Natural killer cell (primary cell): ENCODE measurements around the gene SHC4. TPM values are rescaled to one million over a fixed set of nuclear protein-coding genes. Genes with fewer than 3 reads are reported as not detected.

ENCODE experiments used
- ATAC-seq, 3 donors: fragments of 150-1000 bp in 2 of 3; fragments of 200-7000 bp in 1 of 3; cut with Tn5 transposase; 1 replicate in 1 of 3; 2 replicates in 2 of 3; pipeline ENCODE4 v1.10.0; 2021; ENCODE audit warnings: mild to moderate bottlenecking in 2 of 3, moderate library complexity in 2 of 3
- DNase-seq, 2 donors: peaks; one replicate each; pipeline versions ENCODE4 v3.0.0 to v3.0.0-alpha.2; 2013 to 2021; ENCODE audit warnings: mixed read lengths in 1 of 2
- H3K27ac ChIP-seq: one replicate; pipeline ENCODE4 v1.5.1; 2013; ENCODE audit warnings: mild to moderate bottlenecking, low read length
- H3K27me3 ChIP-seq: one replicate; pipeline ENCODE4 v1.6.1; 2013; ENCODE audit warnings: low read length; ENCODE audit not compliant: control insufficient read depth, insufficient read depth
- H3K36me3 ChIP-seq: one replicate; pipeline ENCODE4 v1.6.1; 2013; ENCODE audit warnings: low read length; ENCODE audit not compliant: control insufficient read depth, insufficient read depth
- H3K4me1 ChIP-seq: one replicate; pipeline ENCODE4 v1.6.1; 2013; ENCODE audit warnings: low read length; ENCODE audit not compliant: control insufficient read depth, insufficient read depth
- H3K4me3 ChIP-seq: one replicate; pipeline ENCODE4 v1.5.1; 2013; ENCODE audit warnings: low read length
- H3K9me3 ChIP-seq: one replicate; pipeline ENCODE4 v1.6.1; 2013; ENCODE audit warnings: low read length; ENCODE audit not compliant: control insufficient read depth, insufficient read depth
- H3K27ac Mint-ChIP-seq, 2 donors: one replicate each; pipeline ENCODE4 v1.8.0; 2022; ENCODE audit warnings: mild to moderate bottlenecking in 2 of 2, mixed read lengths in 2 of 2, moderate library complexity in 1 of 2
- H3K27me3 Mint-ChIP-seq, 2 donors: one replicate each; pipeline ENCODE4 v1.8.0; 2022; ENCODE audit warnings: low read depth in 2 of 2, mixed read lengths in 2 of 2
- H3K36me3 Mint-ChIP-seq: one replicate; pipeline ENCODE4 v1.8.0; 2022; ENCODE audit warnings: mixed read lengths
- H3K4me1 Mint-ChIP-seq, 2 donors: one replicate each; pipeline ENCODE4 v1.8.0; 2022; ENCODE audit warnings: mixed read lengths in 2 of 2
- H3K4me3 Mint-ChIP-seq: one replicate; pipeline ENCODE4 v1.8.0; 2022; ENCODE audit warnings: mild to moderate bottlenecking, moderate library complexity, mixed read lengths
- H3K9me3 Mint-ChIP-seq, 2 donors: one replicate each; pipeline ENCODE4 v1.8.0; 2022; ENCODE audit warnings: mixed read lengths in 2 of 2
- CTCF ChIP-seq: fragments of 200-600 bp; IDR thresholded peaks from one replicate; pipeline ENCODE4 v1.8.0; 2022; ENCODE audit warnings: antibody characterized with exemption
- WGBS: methylation state at CpG from one replicate; pipeline ENCODE4 v1.1.7; 2013; ENCODE audit warnings: missing lambda C conversion rate; ENCODE audit not compliant: insufficient coverage; 5-methylcytosine and 5-hydroxymethylcytosine counted together
- intact Hi-C: fragments of 100-400 bp; cut with micrococcal nuclease; formaldehyde crosslinking; loops from one replicate; pipeline ENCODE4 v1.14.2; 2022
- total RNA-seq, 4 donors: library from RNA; stranded (reverse); fragments of 120-200 nt in 1 of 4; gene quantifications; one replicate each; pipeline versions ENCODE4 v1.2.3 to v1.2.4, GENCODE V29; 2013 to 2022

Gene SHC4
- total RNA-seq, 3 donors from 2014 or later (not counting 1 experiment from before 2014, with no cell fraction given), result 0.19 to 0.43 (median 0.20) TPM

- TF ChIP-seq CTCF, result no peak
- H3K27me3 Mint-ChIP-seq, result peaks cover 17 to 35% of the 10 kb centered on the region in 2 donors
- no peaks in the 10 kb centered on the region for H3K9me3 Mint-ChIP-seq
- H3K4me1 Mint-ChIP-seq, result no peaks in the 10 kb centered on the region
- no peak overlapping the region for H3K27ac Mint-ChIP-seq
- no peaks in the 10 kb centered on the region for H3K36me3 ChIP-seq
- DNase-seq (no peak), ATAC-seq (no peak)
- H3K27ac ChIP-seq, result no peak overlapping the region
- H3K4me1 ChIP-seq, result no peaks in the 10 kb centered on the region
- 88% methylated on average over 3 of the region's 3 CpGs for WGBS
- no peaks in the 10 kb centered on the region for H3K9me3 ChIP-seq
- intact Hi-C loops, result no loop called here
- no peaks in the 10 kb centered on the region for H3K27me3 ChIP-seq
- H3K4me3 Mint-ChIP-seq, result no peak overlapping the region
- H3K4me3 ChIP-seq, result no peak overlapping the region
- H3K36me3 Mint-ChIP-seq, result no peaks in the 10 kb centered on the region
These were observed 47.0 kb downstream of the SHC4 start for GRCh38 chr15:48916721-48917120.

- no peaks in the 10 kb centered on the region for H3K4me1 Mint-ChIP-seq
- no peak overlapping the region for H3K27ac ChIP-seq
- no peaks in the 10 kb centered on the region for H3K27me3 ChIP-seq
- no peak overlapping the region for H3K27ac Mint-ChIP-seq
- H3K27me3 Mint-ChIP-seq, result peaks cover 22 to 41% of the 10 kb centered on the region in 2 donors
- no peaks in the 10 kb centered on the region for H3K36me3 Mint-ChIP-seq
- DNase-seq, result no peak
- H3K9me3 Mint-ChIP-seq, result no peaks in the 10 kb centered on the region
- no peaks in the 10 kb centered on the region for H3K4me1 ChIP-seq
- H3K4me3 ChIP-seq, result no peak overlapping the region
- ATAC-seq, result no peak
- no peaks in the 10 kb centered on the region for H3K9me3 ChIP-seq
- intact Hi-C loops, result no loop called here
- 91% methylated on average over 3 of the region's 3 CpGs for WGBS
- TF ChIP-seq CTCF, result no peak
- H3K4me3 Mint-ChIP-seq, result no peak overlapping the region
- no peaks in the 10 kb centered on the region for H3K36me3 ChIP-seq
These were observed 47.9 kb downstream of the SHC4 start for GRCh38 chr15:48915861-48916260.

- Mint-ChIP-seq H3K27me3 (peaks cover 25 to 46% of the 10 kb centered on the region in 2 donors), H3K4me3 (no peak overlapping the region)
- no peak for ATAC-seq
These were observed 49.0 kb downstream of the SHC4 start for GRCh38 chr15:48914717-48915116.

More at GRCh38 chr15:48914717-48915116, 49.0 kb downstream of the SHC4 start:
- Histone ChIP-seq H3K4me3 (no peak overlapping the region), H3K36me3 (no peaks in the 10 kb centered on the region), H3K4me1 (no peaks in the 10 kb centered on the region), H3K27ac (no peak overlapping the region), H3K9me3 (no peaks in the 10 kb centered on the region), H3K27me3 (no peaks in the 10 kb centered on the region)
- no peak for TF ChIP-seq CTCF
- H3K9me3 Mint-ChIP-seq, result no peaks in the 10 kb centered on the region
- H3K4me1 Mint-ChIP-seq, result no peaks in the 10 kb centered on the region
- WGBS, result 88% methylated on average over 2 of the region's 3 CpGs
- no peaks in the 10 kb centered on the region for H3K36me3 Mint-ChIP-seq
- intact Hi-C loops, result no loop called here
- no peak for DNase-seq
- H3K27ac Mint-ChIP-seq, result no peak overlapping the region
